NB4 (cell line): Measurements from ENCODE around the gene RASSF7.

Source experiments
- CTCF ChIP-seq: IDR thresholded peaks from one replicate; pipeline ENCODE4 v1.5.1; 2012; ENCODE audit warnings: low read depth, low read length
- MYC ChIP-seq: IDR thresholded peaks from 2 replicates; pipeline ENCODE4 v1.6.1; 2011; ENCODE audit warnings: low read depth, low read length
- POLR2A ChIP-seq: IDR thresholded peaks from 2 replicates; pipeline ENCODE4 v1.6.1; 2011; ENCODE audit warnings: mild to moderate bottlenecking; ENCODE audit not compliant: insufficient read length; ENCODE audit errors: extremely low read depth

- TF ChIP-seq CTCF (no peak), POLR2A (no peak), MYC (no peak)
Observed at GRCh38 chr11:592918-593317, 32.1 kb downstream of the RASSF7 start.
